Gastroesophageal sphincter (tissue), 4 donors: ENCODE data around the gene ZMIZ1. TPM values are rescaled to one million over a fixed set of nuclear protein-coding genes. Genes with fewer than 3 reads are reported as not detected.

Source experiments
- ATAC-seq: fragments of 150-250 bp; one replicate; pipeline ENCODE4 v1.9.1; 2016; ENCODE audit warnings: mild to moderate bottlenecking, moderate library complexity
- H3K27ac ChIP-seq, 4 donors: fragments of 200-600 bp; sonication (generic) in 3 of 4; 1 replicate in 3 of 4; 2 replicates in 1 of 4; pipeline ENCODE4 v1.5.1; 2016 to 2019
- H3K27me3 ChIP-seq: fragments of 200-600 bp; sonication (generic); one replicate; pipeline ENCODE4 v1.5.1; 2019
- H3K36me3 ChIP-seq, 2 donors: fragments of 200-600 bp; sonication (generic); one replicate each; pipeline ENCODE4 v1.5.1; 2019; ENCODE audit warnings: control low read depth in 1 of 2
- H3K4me1 ChIP-seq, 3 donors: fragments of 200-600 bp; sonication (generic); 1 replicate in 2 of 3; 2 replicates in 1 of 3; pipeline ENCODE4 v1.5.1; 2016 to 2019; ENCODE audit warnings: control low read depth in 2 of 3
- H3K4me3 ChIP-seq, 2 donors: fragments of 200-600 bp; sonication (generic); one replicate each; pipeline ENCODE4 v1.5.1; 2019; ENCODE audit warnings: mild to moderate bottlenecking in 1 of 2, moderate library complexity in 1 of 2
- H3K9me3 ChIP-seq, 3 donors: fragments of 200-600 bp; sonication (generic); one replicate each; pipeline ENCODE4 v1.5.1; 2017 to 2019; ENCODE audit warnings: control low read depth in 2 of 3
- CTCF ChIP-seq, 4 experiments: fragments of 200-600 bp in 2 of 4; fragments of 450-650 bp in 2 of 4; sonication (generic) in 1 of 4; IDR thresholded peaks; one replicate each; pipeline ENCODE4 v1.5.1; 2017 to 2019; ENCODE audit warnings: antibody characterized with exemption in 4 of 4, mild to moderate bottlenecking in 2 of 4, moderate library complexity in 2 of 4
- EP300 ChIP-seq: sonication (generic); formaldehyde crosslinking; IDR thresholded peaks from one replicate; pipeline ENCODE4 v1.6.1; 2017; ENCODE audit warnings: antibody characterized with exemption, mild to moderate bottlenecking
- POLR2A ChIP-seq, 2 donors: fragments of 450-650 bp; IDR thresholded peaks; one replicate each; pipeline ENCODE4 v1.6.1; 2017; ENCODE audit warnings: antibody characterized with exemption in 2 of 2, mild to moderate bottlenecking in 2 of 2, moderate library complexity in 1 of 2
- POLR2AphosphoS5 ChIP-seq: sonication (generic); formaldehyde crosslinking; IDR thresholded peaks from one replicate; pipeline ENCODE4 v1.6.1; 2017; ENCODE audit warnings: antibody characterized with exemption
- WGBS, 2 donors: methylation state at CpG; one replicate each; pipeline ENCODE4 v1.1.5; 2018; ENCODE audit warnings: low coverage in 1 of 2; 5-methylcytosine and 5-hydroxymethylcytosine counted together
- total RNA-seq, 4 donors: library from RNA; depleted of rRNA; stranded (reverse); fragments of >200 nt; gene quantifications; one replicate each; pipeline ENCODE4 v1.1.0, GENCODE V29; 2016

Gene ZMIZ1
- total RNA-seq, 4 donors from 2014 or later: 36.3 to 79.2 (median 67.1) TPM

- no peak for TF ChIP-seq EP300
- no peak for TF ChIP-seq POLR2AphosphoS5
- TF ChIP-seq POLR2A (IDR thresholded peaks at IDR 0.05): no peak
- no peak for TF ChIP-seq CTCF (IDR thresholded peaks at IDR 0.05)
- Histone ChIP-seq H3K4me3 (no peak overlapping the region), H3K4me1 (peaks cover 8 to 84% (median 43%) of the 10 kb centered on the region in 3 donors), H3K27ac (peak overlapping the region in 3 of 4 donors; percentile 84 to 87 (median 87)), H3K27me3 (no peaks in the 10 kb centered on the region), H3K36me3 (peaks cover 0 to 51% of the 10 kb centered on the region in 2 donors), H3K9me3 (no peaks in the 10 kb centered on the region)
- 44 to 64% methylated on average over 3 to 4 of the region's 5 CpGs for WGBS, 2 donors
- no peak for ATAC-seq
Observed at GRCh38 chr10:79224992-79225391, 156.2 kb downstream of the ZMIZ1 start.

- TF ChIP-seq POLR2A (IDR thresholded peaks at IDR 0.05) (no peak), EP300 (no peak), POLR2AphosphoS5 (no peak), CTCF (IDR thresholded peaks at IDR 0.05) (no peak)
- H3K27me3 ChIP-seq: no peaks in the 10 kb centered on the region
- peaks cover 0 to 66% of the 10 kb centered on the region in 2 donors for H3K36me3 ChIP-seq
- 77 to 83% methylated on average over 3 to 4 of the region's 4 CpGs for WGBS, 2 donors
- ATAC-seq: no peak
- peaks cover 6 to 74% (median 27%) of the 10 kb centered on the region in 3 donors for H3K4me1 ChIP-seq
- H3K4me3 ChIP-seq: no peak overlapping the region
- H3K9me3 ChIP-seq: no peaks in the 10 kb centered on the region
- H3K27ac ChIP-seq: no peak overlapping the region
Observed at GRCh38 chr10:79226391-79227245, 157.9 kb downstream of the ZMIZ1 start.

- no peak for ATAC-seq
Observed at GRCh38 chr10:79229071-79229541, 160.3 kb downstream of the ZMIZ1 start.

GRCh38 chr10:79229830-79230327 lies 161.1 kb downstream of the ZMIZ1 start:
- WGBS, 2 donors: 50 to 52% methylated on average over 2 to 9 of the region's 12 CpGs
- no peak overlapping the region for H3K4me3 ChIP-seq
- TF ChIP-seq CTCF (IDR thresholded peaks at IDR 0.05) (no peak), POLR2A (IDR thresholded peaks at IDR 0.05) (no peak), EP300 (no peak), POLR2AphosphoS5 (no peak)
- ATAC-seq: no peak
- H3K36me3 ChIP-seq: peaks cover 0 to 88% of the 10 kb centered on the region in 2 donors
- H3K27me3 ChIP-seq: no peaks in the 10 kb centered on the region
- H3K9me3 ChIP-seq: no peaks in the 10 kb centered on the region
- peaks cover 0 to 70% (median 0%) of the 10 kb centered on the region in 3 donors for H3K4me1 ChIP-seq
- peak overlapping the region in 1 of 4 donors; percentile 37 for H3K27ac ChIP-seq

More at GRCh38 chr10:79229071-79229541, 160.3 kb downstream of the ZMIZ1 start:
- H3K27ac ChIP-seq: no peak overlapping the region
- WGBS, 2 donors: no CpG with 5 or more reads among the region's 5 CpGs
- no peaks in the 10 kb centered on the region for H3K9me3 ChIP-seq
- no peaks in the 10 kb centered on the region for H3K27me3 ChIP-seq
- H3K36me3 ChIP-seq: peaks cover 0 to 88% of the 10 kb centered on the region in 2 donors
- no peak overlapping the region for H3K4me3 ChIP-seq
- peaks cover 0 to 70% (median 4%) of the 10 kb centered on the region in 3 donors for H3K4me1 ChIP-seq
- TF ChIP-seq CTCF (IDR thresholded peaks at IDR 0.05) (no peak), EP300 (no peak), POLR2AphosphoS5 (no peak), POLR2A (IDR thresholded peaks at IDR 0.05) (no peak)
